ACC112 (cell line): ENCODE results near the gene ZCCHC14.
"Not testable (repeated sequence)": the region's sequence is repeated elsewhere in the genome, so short reads cannot be mapped to it uniquely, and the experiment has no call there.

Source experiments
- H2AFZ ChIP-seq: fragments of 200-600 bp; sonication (generic); one replicate; pipeline ENCODE4 v1.6.0; 2017; ENCODE audit warnings: antibody characterized with exemption, low read length; ENCODE audit not compliant: unreplicated experiment
- H3K27ac ChIP-seq: fragments of 200-600 bp; sonication (generic); 2 replicates; pipeline ENCODE4 v1.5.1; 2014; ENCODE audit warnings: low read depth, mild to moderate bottlenecking, antibody characterized with exemption, low read length, moderate library complexity
- H3K27me3 ChIP-seq: fragments of 200-600 bp; sonication (generic); 2 replicates; pipeline ENCODE4 v1.6.1; 2014; ENCODE audit warnings: mild to moderate bottlenecking, antibody characterized with exemption, low read length, moderate library complexity, mixed read lengths; ENCODE audit not compliant: insufficient read depth
- H3K36me3 ChIP-seq: fragments of 200-600 bp; sonication (generic); 2 replicates; pipeline ENCODE4 v1.6.1; 2016; ENCODE audit warnings: mild to moderate bottlenecking, antibody characterized with exemption, low read length, moderate library complexity, mixed read lengths; ENCODE audit not compliant: insufficient read depth
- H3K4me1 ChIP-seq: fragments of 200-600 bp; sonication (generic); one replicate; pipeline ENCODE4 v1.6.1; 2016; ENCODE audit warnings: low read length, mixed read lengths; ENCODE audit not compliant: insufficient read depth, unreplicated experiment, control insufficient read depth
- H3K4me3 ChIP-seq: fragments of 200-600 bp; sonication (generic); 2 replicates; pipeline ENCODE4 v1.5.1; 2014; ENCODE audit warnings: mild to moderate bottlenecking, low read depth, low read length
- H3K79me2 ChIP-seq: fragments of 200-600 bp; sonication (generic); one replicate; pipeline ENCODE4 v1.6.0; 2016; ENCODE audit warnings: low read length; ENCODE audit not compliant: control insufficient read depth, unreplicated experiment, insufficient read depth

The ZCCHC14 gene

GRCh38 chr16:87368029-87368770 lies 124.6 kb downstream of the ZCCHC14 start:
- no peak overlapping the region for H3K27ac ChIP-seq
- no peak overlapping the region for H3K4me3 ChIP-seq
- H3K79me2 ChIP-seq, result peaks cover 80% of the 10 kb centered on the region
- no peaks in the 10 kb centered on the region for H3K27me3 ChIP-seq
- peaks cover 4% of the 10 kb centered on the region; the same call in 1 of the 2 replicates for H3K36me3 ChIP-seq
- no peak overlapping the region for H2AFZ ChIP-seq
- H3K4me1 ChIP-seq, result no peaks in the 10 kb centered on the region

- peaks cover 4% of the 10 kb centered on the region; the same call in 1 of the 2 replicates for H3K36me3 ChIP-seq
- no peaks in the 10 kb centered on the region for H3K27me3 ChIP-seq
- peaks cover 74% of the 10 kb centered on the region for H3K79me2 ChIP-seq
- H3K4me3 ChIP-seq, result no peak overlapping the region
- no peak overlapping the region for H3K27ac ChIP-seq
- no peak overlapping the region for H2AFZ ChIP-seq
- no peaks in the 10 kb centered on the region for H3K4me1 ChIP-seq
Observed at GRCh38 chr16:87367529-87367928, 125.3 kb downstream of the ZCCHC14 start.

GRCh38 chr16:87366930-87367329 lies 125.9 kb downstream of the ZCCHC14 start:
- Histone ChIP-seq H3K79me2 (peaks cover 68% of the 10 kb centered on the region), H3K4me1 (no peaks in the 10 kb centered on the region), H2AFZ (no peak overlapping the region), H3K36me3 (peaks cover 4% of the 10 kb centered on the region; the same call in 1 of the 2 replicates), H3K27ac (no peak overlapping the region), H3K4me3 (no peak overlapping the region), H3K27me3 (no peaks in the 10 kb centered on the region)

- peaks cover 8% of the 10 kb centered on the region; the same call in 1 of the 2 replicates for H3K36me3 ChIP-seq
- H3K4me3 ChIP-seq, result no peak overlapping the region
- H2AFZ ChIP-seq, result no peak overlapping the region
- H3K4me1 ChIP-seq, result no peaks in the 10 kb centered on the region
- no peak overlapping the region for H3K27ac ChIP-seq
- peaks cover 64% of the 10 kb centered on the region for H3K79me2 ChIP-seq
- no peaks in the 10 kb centered on the region for H3K27me3 ChIP-seq
Observed at GRCh38 chr16:87366288-87366687, 126.5 kb downstream of the ZCCHC14 start.

GRCh38 chr16:87365021-87365713 lies 127.7 kb downstream of the ZCCHC14 start:
- no peak overlapping the region for H2AFZ ChIP-seq
- H3K27ac ChIP-seq, result no peak overlapping the region
- no peak overlapping the region for H3K4me3 ChIP-seq
- no peaks in the 10 kb centered on the region for H3K27me3 ChIP-seq
- peaks cover 9% of the 10 kb centered on the region; the same call in 1 of the 2 replicates for H3K36me3 ChIP-seq
- H3K4me1 ChIP-seq, result no peaks in the 10 kb centered on the region
- peaks cover 52% of the 10 kb centered on the region for H3K79me2 ChIP-seq

GRCh38 chr16:87363771-87364455 lies 128.9 kb downstream of the ZCCHC14 start:
- H3K79me2 ChIP-seq, result peaks cover 44% of the 10 kb centered on the region

GRCh38 chr16:87362828-87363559 lies 129.8 kb downstream of the ZCCHC14 start:
- not testable (repeated sequence) for H3K4me1 ChIP-seq

More at GRCh38 chr16:87363771-87364455, 128.9 kb downstream of the ZCCHC14 start:
- peaks cover 12% of the 10 kb centered on the region; the same call in 1 of the 2 replicates for H3K36me3 ChIP-seq
- no peaks in the 10 kb centered on the region for H3K27me3 ChIP-seq
- no peak overlapping the region for H3K27ac ChIP-seq
- H3K4me1 ChIP-seq, result no peaks in the 10 kb centered on the region
- H2AFZ ChIP-seq, result no peak overlapping the region
- no peak overlapping the region for H3K4me3 ChIP-seq

GRCh38 chr16:87361916-87362619 lies 130.8 kb downstream of the ZCCHC14 start:
- Histone ChIP-seq H3K79me2 (peaks cover 28% of the 10 kb centered on the region), H3K4me3 (no peak overlapping the region), H3K27ac (no peak overlapping the region), H3K27me3 (no peaks in the 10 kb centered on the region), H2AFZ (no peak overlapping the region), H3K4me1 (no peaks in the 10 kb centered on the region), H3K36me3 (peaks cover 12% of the 10 kb centered on the region; the same call in 1 of the 2 replicates)

More at GRCh38 chr16:87362828-87363559, 129.8 kb downstream of the ZCCHC14 start:
- peaks cover 38% of the 10 kb centered on the region for H3K79me2 ChIP-seq
- peaks cover 12% of the 10 kb centered on the region; the same call in 1 of the 2 replicates for H3K36me3 ChIP-seq
- not testable (repeated sequence) for H3K27me3 ChIP-seq, H2AFZ ChIP-seq, H3K27ac ChIP-seq, H3K4me3 ChIP-seq

- Histone ChIP-seq H2AFZ (no peak overlapping the region), H3K27me3 (no peaks in the 10 kb centered on the region), H3K4me1 (no peaks in the 10 kb centered on the region), H3K36me3 (peaks cover 12% of the 10 kb centered on the region; the same call in 1 of the 2 replicates), H3K79me2 (peaks cover 22% of the 10 kb centered on the region), H3K27ac (no peak overlapping the region), H3K4me3 (no peak overlapping the region)
Observed at GRCh38 chr16:87360862-87361610, 131.8 kb downstream of the ZCCHC14 start.
